DMS79 (cell line): ENCODE data around the gene FSIP1.

Experiments used
- DNase-seq: peaks from one replicate; lab custom pipeline; 2025; lab: John Stamatoyannopoulos, UW

The FSIP1 gene

DNA sequence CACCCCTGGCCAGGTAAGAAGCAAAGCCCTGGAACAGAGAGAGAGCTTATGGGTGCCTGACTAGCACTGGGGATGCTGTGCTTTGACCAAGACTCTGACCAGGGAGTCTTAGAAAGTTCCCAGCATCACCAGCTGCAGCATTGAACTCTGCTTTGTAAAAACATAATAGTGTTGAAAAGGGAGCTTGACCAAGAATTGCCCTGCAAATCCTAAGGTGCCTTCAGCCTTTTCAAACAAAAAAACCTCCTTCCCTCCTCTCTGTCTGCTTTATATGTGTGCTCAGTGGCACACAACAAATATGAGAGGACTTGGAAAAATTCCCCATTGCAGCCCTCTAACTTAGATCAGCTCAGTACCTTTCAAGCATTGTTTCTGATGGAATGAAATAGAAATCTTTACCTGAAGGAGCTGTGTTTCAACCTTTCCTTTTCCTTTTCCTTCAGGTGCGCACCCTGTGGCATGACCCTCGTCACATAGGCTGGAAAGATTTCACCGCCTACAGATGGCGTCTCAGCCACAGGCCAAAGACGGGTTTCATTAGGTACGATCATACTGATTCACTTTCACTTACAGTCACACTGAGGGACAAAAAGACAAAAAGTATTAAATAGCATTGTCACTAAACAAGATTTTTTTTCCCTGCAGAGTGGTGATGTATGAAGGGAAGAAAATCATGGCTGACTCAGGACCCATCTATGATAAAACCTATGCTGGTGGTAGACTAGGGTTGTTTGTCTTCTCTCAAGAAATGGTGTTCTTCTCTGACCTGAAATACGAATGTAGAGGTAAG is 188.8 kb downstream of the FSIP1 start:
- DNase-seq: no peak

GRCh38 chr15:39593071-39593655 is 189.5 kb downstream of the FSIP1 start:
- no peak for DNase-seq

DNA sequence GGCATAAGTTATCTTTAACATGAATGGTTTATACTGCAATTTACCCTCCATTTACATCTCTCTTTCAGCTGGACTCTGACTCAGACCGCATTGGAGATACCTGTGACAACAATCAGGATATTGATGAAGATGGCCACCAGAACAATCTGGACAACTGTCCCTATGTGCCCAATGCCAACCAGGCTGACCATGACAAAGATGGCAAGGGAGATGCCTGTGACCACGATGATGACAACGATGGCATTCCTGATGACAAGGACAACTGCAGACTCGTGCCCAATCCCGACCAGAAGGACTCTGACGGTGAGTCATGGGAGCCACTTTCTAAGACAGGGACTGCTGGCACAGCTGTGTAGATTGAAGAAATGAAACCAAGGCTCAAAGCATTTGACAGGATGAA is 190.1 kb downstream of the FSIP1 start:
- DNase-seq: no peak

- DNase-seq: no peak
Observed at GRCh38 chr15:39591896-39592315, 190.7 kb downstream of the FSIP1 start.

- no peak for DNase-seq
Observed at GRCh38 chr15:39591141-39591895, 191.3 kb downstream of the FSIP1 start.

DNA sequence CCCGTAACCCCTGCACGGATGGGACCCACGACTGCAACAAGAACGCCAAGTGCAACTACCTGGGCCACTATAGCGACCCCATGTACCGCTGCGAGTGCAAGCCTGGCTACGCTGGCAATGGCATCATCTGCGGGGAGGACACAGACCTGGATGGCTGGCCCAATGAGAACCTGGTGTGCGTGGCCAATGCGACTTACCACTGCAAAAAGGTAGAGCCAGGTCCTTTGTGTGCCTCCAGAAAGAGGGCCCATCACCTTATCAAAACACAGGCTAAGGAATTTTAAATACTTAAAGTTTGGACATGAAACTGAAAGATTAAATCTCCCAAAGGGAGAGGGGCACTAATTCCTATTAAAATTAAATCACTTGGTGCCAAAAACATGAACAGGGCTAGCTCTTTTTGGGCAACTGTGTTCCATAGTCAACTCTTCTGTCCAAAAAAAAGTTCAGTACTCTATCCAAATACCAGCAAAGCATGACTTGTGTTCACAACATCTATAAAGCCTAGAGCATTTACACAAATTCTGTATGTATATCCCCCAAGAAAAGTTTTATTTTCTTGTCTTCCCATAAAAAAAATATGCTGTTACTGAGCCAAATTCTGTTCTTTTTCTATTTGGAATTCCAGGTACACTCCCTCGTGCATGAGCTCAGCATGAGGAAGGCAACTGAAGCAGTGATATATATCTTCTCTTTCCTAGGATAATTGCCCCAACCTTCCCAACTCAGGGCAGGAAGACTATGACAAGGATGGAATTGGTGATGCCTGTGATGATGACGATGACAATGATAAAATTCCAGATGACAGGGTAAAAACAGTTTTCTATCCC is 192.6 kb downstream of the FSIP1 start:
- DNase-seq: no peak

- no peak for DNase-seq
Observed at GRCh38 chr15:39589193-39589814, 193.3 kb downstream of the FSIP1 start.

GRCh38 chr15:39588531-39589192 is 194.0 kb downstream of the FSIP1 start:
- DNase-seq: no peak

DNA sequence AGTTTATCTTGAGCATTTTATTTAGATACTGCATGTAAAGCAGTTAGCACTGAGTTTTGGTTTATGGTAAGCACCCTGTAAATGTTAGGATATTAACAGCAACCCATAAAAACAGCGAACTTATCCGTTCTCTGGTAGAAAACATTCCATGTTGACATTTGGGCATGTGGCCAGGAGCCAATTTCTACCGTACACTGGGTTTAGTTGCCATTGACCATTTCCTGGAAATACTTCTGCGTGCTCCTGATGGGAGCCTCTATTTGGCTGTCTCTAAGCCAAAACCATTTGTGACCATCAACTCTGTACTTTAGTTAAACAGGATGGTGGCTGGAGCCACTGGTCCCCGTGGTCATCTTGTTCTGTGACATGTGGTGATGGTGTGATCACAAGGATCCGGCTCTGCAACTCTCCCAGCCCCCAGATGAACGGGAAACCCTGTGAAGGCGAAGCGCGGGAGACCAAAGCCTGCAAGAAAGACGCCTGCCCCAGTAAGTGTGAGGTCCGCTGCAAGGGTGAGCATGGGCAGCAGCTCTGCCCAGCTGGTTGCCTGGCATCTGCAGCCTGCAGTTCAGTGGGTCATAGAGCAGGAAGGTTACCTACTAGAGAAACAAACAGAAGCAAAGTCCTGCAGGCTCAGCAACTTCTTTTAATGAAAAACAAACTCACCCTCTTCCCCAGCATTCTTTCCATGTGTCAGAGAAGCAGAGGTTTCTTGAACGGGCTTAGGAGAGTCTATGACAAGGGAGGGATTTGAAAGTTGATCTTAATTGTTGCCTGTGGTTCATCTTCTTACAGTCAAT is 194.7 kb downstream of the FSIP1 start:
- DNase-seq: no peak

DNA sequence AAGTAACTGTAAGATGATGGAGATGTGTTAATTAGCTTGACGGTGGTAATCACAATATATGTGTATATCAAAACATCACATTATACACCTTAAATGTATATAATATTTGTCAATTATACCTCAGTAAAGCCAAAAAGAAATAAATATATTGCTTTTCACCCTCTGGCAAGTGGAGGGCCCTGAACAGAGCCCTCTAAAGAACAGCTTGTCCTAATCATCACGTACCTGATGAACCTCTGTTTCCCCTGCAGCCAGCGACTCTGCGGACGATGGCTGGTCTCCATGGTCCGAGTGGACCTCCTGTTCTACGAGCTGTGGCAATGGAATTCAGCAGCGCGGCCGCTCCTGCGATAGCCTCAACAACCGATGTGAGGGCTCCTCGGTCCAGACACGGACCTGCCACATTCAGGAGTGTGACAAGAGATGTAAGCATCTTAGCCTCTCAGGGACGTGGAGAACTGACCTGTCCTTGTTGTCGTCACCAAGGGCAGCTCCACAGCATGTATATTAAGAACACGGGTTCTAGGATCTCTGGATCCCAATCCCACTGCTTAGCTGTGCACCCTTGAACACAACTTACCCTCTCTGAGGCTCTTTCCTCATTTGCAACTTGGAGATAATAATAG is 195.4 kb downstream of the FSIP1 start:
- no peak for DNase-seq

DNA sequence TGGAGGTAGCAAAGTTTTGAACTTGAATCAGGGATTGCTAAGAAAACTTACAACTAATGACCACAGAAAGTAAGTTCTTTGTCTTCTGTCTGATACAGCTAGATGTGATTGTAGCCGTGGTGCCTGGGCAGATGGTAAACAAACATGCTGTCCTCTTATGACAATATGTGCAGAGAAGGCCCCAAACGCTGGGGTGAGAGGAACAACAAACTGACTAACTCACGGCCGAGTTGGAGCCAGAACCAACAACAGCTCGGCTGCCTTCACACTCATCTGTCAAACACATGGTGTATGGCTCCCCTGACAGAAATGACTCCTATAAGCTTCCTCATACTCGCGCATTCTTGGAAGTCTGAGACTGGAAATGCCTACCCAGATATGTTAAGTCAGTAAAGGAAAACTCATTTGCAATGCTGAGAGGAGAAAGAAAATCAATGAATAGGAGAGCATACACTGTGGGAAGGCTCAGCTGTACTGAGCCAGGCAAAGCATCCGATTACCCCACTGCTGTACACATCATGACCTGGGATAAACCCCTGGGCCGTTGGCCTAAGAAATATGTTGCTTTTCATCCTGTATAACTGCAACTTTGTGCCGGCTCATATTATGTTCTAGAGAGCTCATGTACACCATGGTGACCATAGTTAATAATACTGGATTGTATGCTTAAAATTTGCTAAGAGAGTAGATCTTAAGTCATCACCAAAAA is 196.1 kb downstream of the FSIP1 start:
- no peak for DNase-seq

DNA sequence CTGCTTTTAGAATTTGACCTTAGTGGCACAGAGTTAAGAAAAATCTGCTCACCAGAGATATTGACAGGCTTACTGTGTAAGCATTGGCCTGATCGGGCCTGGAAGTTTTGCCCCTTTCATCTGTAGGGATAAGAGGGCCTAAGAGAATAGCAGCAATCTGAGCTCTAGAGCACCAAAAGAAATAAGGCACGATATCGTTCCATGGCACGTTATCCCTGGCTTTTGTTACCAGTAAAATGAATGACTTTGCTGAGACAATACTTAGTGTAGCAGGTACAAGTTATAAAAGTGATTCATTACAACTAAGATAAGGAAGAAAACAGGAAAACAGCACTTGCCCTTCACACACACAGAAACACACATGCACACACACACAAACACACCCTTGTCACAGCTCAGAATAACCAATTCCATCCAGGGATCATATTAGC is 196.8 kb downstream of the FSIP1 start:
- DNase-seq: no peak

GRCh38 chr15:39585389-39585841 is 197.2 kb downstream of the FSIP1 start:
- DNase-seq: no peak

DNA sequence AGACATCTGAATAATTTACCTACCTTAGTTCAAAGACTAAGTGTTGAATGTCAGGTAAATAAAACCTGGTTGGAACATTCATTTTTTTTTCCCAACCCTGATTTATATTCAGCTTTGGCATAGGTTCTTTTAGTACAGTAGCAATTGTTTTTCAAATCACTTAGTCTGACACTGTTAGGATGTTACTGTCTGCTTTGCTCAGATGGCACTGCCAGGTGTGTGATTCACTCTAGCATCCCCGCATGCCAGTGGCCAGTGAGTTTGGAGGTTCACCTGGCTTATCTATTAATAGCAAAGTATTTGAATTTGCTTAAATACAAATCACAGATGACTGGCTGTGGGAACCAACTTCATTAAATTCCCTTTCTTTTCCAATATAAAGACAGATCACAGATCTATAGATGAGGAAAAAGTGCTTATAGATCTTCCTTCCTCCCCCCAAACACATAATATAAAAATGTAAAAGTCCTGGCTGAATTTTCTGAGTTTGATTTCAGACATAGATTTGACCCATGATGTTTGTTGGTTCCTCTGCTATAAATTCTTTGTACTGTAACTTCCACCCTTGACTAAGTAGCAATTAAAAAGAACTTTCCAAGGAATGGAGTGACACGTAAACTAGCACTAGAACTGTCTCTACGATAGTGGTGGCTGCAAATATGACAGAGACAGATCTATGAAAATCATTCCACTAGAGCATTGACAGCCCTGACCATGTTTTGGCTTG is 197.8 kb downstream of the FSIP1 start:
- no peak for DNase-seq

DNA sequence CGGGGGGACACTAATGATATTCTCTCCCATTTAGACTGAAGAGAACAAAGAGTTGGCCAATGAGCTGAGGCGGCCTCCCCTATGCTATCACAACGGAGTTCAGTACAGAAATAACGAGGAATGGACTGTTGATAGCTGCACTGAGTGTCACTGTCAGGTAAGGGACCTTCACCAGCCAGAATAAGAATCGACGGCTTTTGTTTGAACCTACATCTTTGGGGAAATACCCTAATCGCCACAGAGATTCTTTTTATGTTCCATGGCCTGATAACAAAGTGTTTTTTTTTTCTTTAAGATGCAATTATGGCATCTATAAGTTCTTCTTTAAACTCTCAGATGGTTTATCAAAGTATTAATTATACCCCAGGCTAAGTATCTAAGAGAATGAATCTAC is 198.4 kb downstream of the FSIP1 start:
- no peak for DNase-seq

DNA sequence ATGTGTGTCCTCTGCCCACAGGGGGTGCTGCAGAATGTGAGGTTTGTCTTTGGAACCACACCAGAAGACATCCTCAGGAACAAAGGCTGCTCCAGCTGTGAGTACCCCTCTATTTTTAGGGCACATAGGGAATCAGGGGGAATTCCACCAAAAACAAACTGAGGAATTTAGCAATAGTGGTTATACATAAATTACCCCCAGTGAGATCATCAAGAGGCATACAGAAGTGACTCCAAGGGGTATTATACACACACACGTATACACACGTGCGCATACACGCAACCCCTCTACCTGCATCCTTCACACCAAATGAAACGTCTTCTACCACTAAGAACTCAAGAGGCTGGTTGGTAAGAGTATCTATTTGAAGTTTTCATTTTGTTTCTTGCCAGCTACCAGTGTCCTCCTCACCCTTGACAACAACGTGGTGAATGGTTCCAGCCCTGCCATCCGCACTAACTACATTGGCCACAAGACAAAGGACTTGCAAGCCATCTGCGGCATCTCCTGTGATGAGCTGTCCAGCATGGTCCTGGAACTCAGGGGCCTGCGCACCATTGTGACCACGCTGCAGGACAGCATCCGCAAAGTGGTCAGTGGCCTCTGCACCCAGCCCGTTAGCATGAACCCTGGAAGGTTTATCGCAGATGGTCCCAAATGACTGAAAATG is 198.9 kb downstream of the FSIP1 start:
- no peak for DNase-seq

- no peak for DNase-seq
Observed at GRCh38 chr15:39582977-39583595, 199.6 kb downstream of the FSIP1 start.
